A172 (cell line): ENCODE measurements around the gene NDFIP2. TPM values are rescaled to one million over a fixed set of nuclear protein-coding genes. Genes with fewer than 3 reads are reported as not detected.
A peak's percentile ranks its signal among the peaks of the same experiment; 100 is the strongest.

Experiments used
- DNase-seq: peaks from one replicate; pipeline ENCODE4 v3.0.0-alpha.2; 2015; ENCODE audit warnings: low spot score
- total RNA-seq: library from RNA; depleted of rRNA; stranded (reverse); fragments of >200 nt; shearing (Covaris generic); gene quantifications from 2 replicates; pipeline ENCODE4 v1.2.3, GENCODE V29; 2014; rRNA removed

Gene NDFIP2
- total RNA-seq: 28.5 and 33.8 TPM in 2 replicates

GRCh38 chr13:79480954-79481684 is at the start of gene NDFIP2:
NDFIP2 (plus strand) TSS chr13:79481155; CDS start chr13:79481204, 49 bp downstream.
- DNase-seq: peak; percentile 56

- no peak for DNase-seq
These were observed 48.9 kb upstream of the NDFIP2 start for GRCh38 chr13:79432086-79432485.

- no peak for DNase-seq
These were observed 48.0 kb upstream of the NDFIP2 start for GRCh38 chr13:79432992-79433391.

GRCh38 chr13:79434556-79434955 is 46.4 kb upstream of the NDFIP2 start:
- DNase-seq: peak; percentile 52

- DNase-seq: peak; percentile 82
These were observed 45.4 kb upstream of the NDFIP2 start for GRCh38 chr13:79435561-79435990.

- no peak for DNase-seq
These were observed 41.7 kb upstream of the NDFIP2 start for GRCh38 chr13:79439275-79439674.

GRCh38 chr13:79440958-79441528 is 39.9 kb upstream of the NDFIP2 start:
- DNase-seq: no peak

- no peak for DNase-seq
These were observed 38.7 kb upstream of the NDFIP2 start for GRCh38 chr13:79442221-79442620.

GRCh38 chr13:79442706-79443105 is 38.2 kb upstream of the NDFIP2 start:
- DNase-seq: no peak

GRCh38 chr13:79445968-79446645 is 34.8 kb upstream of the NDFIP2 start:
- DNase-seq: no peak

GRCh38 chr13:79447141-79447540 is 33.8 kb upstream of the NDFIP2 start:
- no peak for DNase-seq

- DNase-seq: no peak
These were observed 33.2 kb upstream of the NDFIP2 start for GRCh38 chr13:79447741-79448140.

GRCh38 chr13:79448413-79448812 is 32.5 kb upstream of the NDFIP2 start:
- DNase-seq: peak; percentile 12

- no peak for DNase-seq
These were observed 30.8 kb upstream of the NDFIP2 start for GRCh38 chr13:79450110-79450509.

- peak; percentile 67 for DNase-seq
These were observed 29.4 kb upstream of the NDFIP2 start for GRCh38 chr13:79451500-79451962.

GRCh38 chr13:79452239-79452913 is 28.6 kb upstream of the NDFIP2 start:
- DNase-seq: no peak

GRCh38 chr13:79455331-79455730 is 25.6 kb upstream of the NDFIP2 start:
- DNase-seq: peak; percentile 16

- no peak for DNase-seq
These were observed 24.9 kb upstream of the NDFIP2 start for GRCh38 chr13:79456051-79456450.

- no peak for DNase-seq
These were observed 24.1 kb upstream of the NDFIP2 start for GRCh38 chr13:79456656-79457365.

GRCh38 chr13:79457390-79457789 is 23.6 kb upstream of the NDFIP2 start:
- DNase-seq: no peak

- no peak for DNase-seq
These were observed 23.0 kb upstream of the NDFIP2 start for GRCh38 chr13:79457948-79458347.

- DNase-seq: no peak
These were observed 22.5 kb upstream of the NDFIP2 start for GRCh38 chr13:79458436-79458835.
